Adipocyte (in vitro differentiated cells): ENCODE data around the gene ILDR2.

Experiments used
- DNase-seq: peaks from one replicate; pipeline ENCODE4 v3.0.0-alpha.2; 2015; ENCODE audit warnings: low read depth
- H3K27me3 ChIP-seq: replicated peaks from 2 replicates; pipeline ENCODE4 v1.7.0; 2013; ENCODE audit warnings: mild to moderate bottlenecking, low read length, moderate library complexity; ENCODE audit not compliant: control insufficient read depth, insufficient read depth
- H3K36me3 ChIP-seq: 2 replicates; pipeline ENCODE4 v1.7.0; 2013; ENCODE audit warnings: low read length, mild to moderate bottlenecking, moderate library complexity; ENCODE audit not compliant: control insufficient read depth, insufficient read depth, severe bottlenecking
- H3K4me1 ChIP-seq: 2 replicates; pipeline ENCODE4 v1.7.0; 2013; ENCODE audit warnings: mild to moderate bottlenecking, low read length, moderate library complexity; ENCODE audit not compliant: control insufficient read depth, insufficient read depth
- H3K4me3 ChIP-seq: 2 replicates; pipeline ENCODE4 v1.7.0; 2013; ENCODE audit warnings: mild to moderate bottlenecking, low read length, moderate library complexity
- H3K9ac ChIP-seq: 2 replicates; pipeline ENCODE4 v1.7.0; 2013; ENCODE audit warnings: mild to moderate bottlenecking, low read length, moderate library complexity
- H3K9me3 ChIP-seq: 2 replicates; pipeline ENCODE4 v1.7.0; 2013; ENCODE audit warnings: mild to moderate bottlenecking, low read length, moderate library complexity; ENCODE audit not compliant: control insufficient read depth

Gene ILDR2

DNA sequence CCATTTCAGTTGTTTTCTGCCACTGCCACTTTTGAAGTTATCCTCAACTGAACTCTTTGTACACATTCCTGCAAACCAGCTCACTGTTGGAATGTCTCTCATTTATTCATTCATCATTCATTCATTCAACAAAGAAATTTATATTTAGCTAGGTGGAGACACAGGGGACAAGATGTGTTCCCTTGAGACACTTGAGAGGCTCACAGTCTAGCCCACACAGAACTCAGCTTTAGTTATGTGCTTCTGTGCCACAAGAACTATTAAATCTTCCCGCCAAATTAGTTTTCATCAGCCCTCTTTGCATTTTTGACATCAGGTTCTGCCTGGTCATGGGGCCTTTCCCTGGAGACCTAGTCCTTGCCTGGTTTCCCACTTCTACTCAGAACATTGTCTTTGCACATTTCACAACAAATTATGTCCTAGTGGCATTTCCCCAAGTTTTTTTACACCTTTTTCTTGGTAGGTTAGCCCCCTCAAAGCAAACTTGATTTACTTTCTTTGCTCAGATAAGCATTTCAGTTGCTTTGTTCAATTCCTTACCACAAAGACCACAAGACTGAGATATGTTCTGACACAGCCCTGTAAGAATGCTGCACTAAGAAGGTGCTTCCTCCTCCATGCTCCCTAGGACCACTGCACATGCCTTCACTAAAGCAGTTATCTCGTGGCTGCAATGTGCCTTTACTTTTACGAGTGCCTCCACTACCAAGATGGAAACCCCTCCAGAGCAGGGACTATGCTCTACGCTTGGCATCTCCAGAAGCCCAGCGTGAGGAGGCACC, 31.0 kb downstream of the ILDR2 start:
- Histone ChIP-seq H3K9me3 (no peaks in the 10 kb centered on the region), H3K36me3 (no peaks in the 10 kb centered on the region), H3K27me3 (peaks cover 38% of the 10 kb centered on the region), H3K9ac (no peak overlapping the region), H3K4me3 (no peak overlapping the region), H3K4me1 (no peaks in the 10 kb centered on the region)
- DNase-seq = no peak

DNA sequence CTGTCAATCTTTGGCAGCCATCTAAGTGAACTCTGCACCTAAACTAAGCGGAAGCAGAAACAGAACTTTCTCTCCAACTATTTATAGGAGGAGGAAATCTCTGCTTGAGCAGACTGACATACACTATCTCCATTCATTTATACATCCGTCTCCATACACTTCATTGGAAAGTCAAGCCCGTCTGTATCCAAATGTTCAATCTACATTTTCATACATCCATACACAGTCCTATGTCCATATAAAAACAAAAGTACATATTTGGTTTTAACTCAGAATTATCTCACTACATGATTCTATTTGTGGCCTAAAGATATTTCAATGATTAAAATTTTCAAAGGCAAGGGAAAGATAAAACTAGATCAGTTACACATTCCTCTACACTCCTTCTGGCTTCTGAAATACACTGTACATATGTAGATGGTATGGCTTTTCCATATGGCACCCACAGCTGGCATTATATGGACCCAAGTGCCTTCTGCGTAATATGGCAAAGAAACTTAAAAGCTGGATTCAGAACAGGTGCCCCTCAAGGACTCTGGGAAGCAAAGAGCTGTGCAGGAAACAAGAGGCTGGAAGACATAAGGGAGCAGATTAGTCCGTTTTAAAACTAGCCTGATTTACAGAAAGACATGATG, 35.5 kb downstream of the ILDR2 start:
- no peak for DNase-seq
- H3K9ac ChIP-seq = no peak overlapping the region
- no peaks in the 10 kb centered on the region for H3K4me1 ChIP-seq
- no peaks in the 10 kb centered on the region for H3K36me3 ChIP-seq
- no peaks in the 10 kb centered on the region for H3K9me3 ChIP-seq
- peaks cover 30% of the 10 kb centered on the region for H3K27me3 ChIP-seq
- H3K4me3 ChIP-seq = no peak overlapping the region

DNA sequence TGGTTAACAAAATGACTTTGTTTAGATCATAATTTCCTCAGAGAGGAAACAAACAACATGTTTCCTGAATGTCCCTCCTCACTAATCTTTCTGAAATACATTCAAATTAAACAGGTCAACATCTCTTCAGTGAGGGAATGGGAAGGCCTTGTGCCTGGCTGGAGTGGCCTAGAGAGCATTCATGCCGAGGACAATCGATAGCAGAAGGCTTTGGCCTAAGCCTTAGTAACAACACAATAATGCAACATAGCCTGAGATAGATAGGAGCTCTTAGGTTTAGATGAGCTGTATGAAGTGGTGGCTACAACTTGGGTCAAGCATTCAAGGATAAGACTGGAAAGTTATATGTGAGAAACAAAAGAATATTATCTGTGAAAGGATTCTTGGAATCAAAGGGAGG, 37.4 kb downstream of the ILDR2 start:
- no peaks in the 10 kb centered on the region for H3K4me1 ChIP-seq
- H3K9me3 ChIP-seq = no peaks in the 10 kb centered on the region
- DNase-seq = no peak
- H3K9ac ChIP-seq = no peak overlapping the region
- H3K4me3 ChIP-seq = no peak overlapping the region
- no peaks in the 10 kb centered on the region for H3K36me3 ChIP-seq
- H3K27me3 ChIP-seq = peaks cover 39% of the 10 kb centered on the region

DNA sequence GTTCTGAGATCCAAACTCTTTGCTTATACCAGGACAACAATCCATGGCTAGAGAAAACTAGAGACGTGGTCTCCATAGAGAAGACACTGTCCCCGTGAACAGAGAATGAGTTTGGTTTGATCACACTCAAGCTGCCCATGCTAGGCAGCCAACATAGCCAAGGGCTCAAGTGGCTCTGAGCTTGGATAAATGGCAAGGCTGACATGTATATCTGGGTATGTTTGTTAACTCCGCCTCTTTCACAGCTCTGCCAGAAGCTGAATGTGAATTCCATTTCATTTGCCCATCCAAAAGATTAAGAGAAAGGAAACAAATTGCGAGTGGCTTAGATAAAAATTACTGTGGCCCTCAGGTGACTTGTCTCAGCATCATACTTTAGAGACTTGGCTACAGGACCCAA, 38.0 kb downstream of the ILDR2 start:
- H3K9me3 ChIP-seq = no peaks in the 10 kb centered on the region
- H3K9ac ChIP-seq = no peak overlapping the region
- no peaks in the 10 kb centered on the region for H3K4me1 ChIP-seq
- H3K4me3 ChIP-seq = no peak overlapping the region
- no peak for DNase-seq
- peaks cover 40% of the 10 kb centered on the region for H3K27me3 ChIP-seq
- H3K36me3 ChIP-seq = no peaks in the 10 kb centered on the region

DNA sequence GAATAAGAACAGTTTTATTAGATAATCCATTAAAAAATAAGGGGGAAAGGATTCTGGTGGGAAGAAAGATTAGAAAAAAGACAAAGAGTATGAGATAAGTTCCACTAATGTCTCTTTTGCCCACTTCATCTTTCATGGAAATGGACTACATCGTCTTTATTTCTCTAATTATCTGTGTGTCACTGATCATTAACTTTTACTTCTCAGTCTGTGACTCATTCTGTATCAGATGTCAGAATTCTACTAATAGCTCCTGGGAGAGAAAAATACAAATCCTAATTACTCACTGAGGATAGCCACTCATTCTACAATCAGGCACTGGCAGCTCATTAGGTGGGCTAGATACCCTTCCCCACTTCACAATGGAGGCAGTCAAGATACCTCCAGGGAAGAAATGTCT, 41.7 kb downstream of the ILDR2 start:
- Histone ChIP-seq H3K9ac (no peak overlapping the region), H3K27me3 (peaks cover 45% of the 10 kb centered on the region), H3K4me1 (no peaks in the 10 kb centered on the region), H3K36me3 (no peaks in the 10 kb centered on the region), H3K9me3 (no peaks in the 10 kb centered on the region), H3K4me3 (no peak overlapping the region)
- DNase-seq = no peak

DNA sequence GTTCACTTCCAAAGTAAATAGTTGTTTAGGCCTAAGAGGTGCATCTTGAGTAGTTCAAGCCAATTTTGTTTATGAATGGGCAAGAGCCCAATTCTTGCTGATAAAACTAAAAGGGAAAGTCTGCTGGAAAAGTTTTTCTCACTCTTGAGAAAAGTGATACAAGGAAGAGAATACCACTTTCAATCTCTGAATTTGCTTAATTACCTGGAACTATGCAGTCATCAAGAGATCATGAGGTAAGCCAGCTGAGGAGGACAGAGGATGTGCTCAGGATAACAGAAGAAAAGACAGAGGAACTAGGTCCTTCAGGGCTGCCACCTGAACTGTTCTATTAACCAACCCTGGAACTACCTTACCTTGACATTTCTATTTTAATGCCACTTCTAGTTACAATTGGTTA, 42.2 kb downstream of the ILDR2 start:
- no peaks in the 10 kb centered on the region for H3K36me3 ChIP-seq
- DNase-seq = no peak
- no peaks in the 10 kb centered on the region for H3K4me1 ChIP-seq

DNA sequence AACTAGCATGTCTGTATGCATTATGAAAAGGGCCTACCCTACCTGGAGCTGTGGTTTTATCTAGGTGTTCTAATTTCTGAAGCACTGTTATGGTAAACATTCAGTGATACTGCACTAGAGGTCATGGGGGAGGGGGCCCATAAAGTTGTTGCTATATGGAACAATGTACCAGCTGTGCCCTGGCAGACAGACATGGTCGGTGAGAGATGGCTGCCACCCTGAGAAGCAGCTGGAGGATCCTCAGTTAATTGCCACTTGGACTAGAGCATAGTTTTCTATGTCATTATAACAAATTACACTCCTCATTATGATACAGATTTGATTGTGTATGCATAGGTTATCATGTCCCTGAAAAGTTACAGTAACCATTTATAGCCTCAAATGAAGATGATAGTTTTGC, 45.4 kb downstream of the ILDR2 start:
- Histone ChIP-seq H3K27me3 (peaks cover 32% of the 10 kb centered on the region), H3K4me1 (no peaks in the 10 kb centered on the region), H3K4me3 (no peak overlapping the region), H3K36me3 (no peaks in the 10 kb centered on the region), H3K9me3 (no peaks in the 10 kb centered on the region), H3K9ac (no peak overlapping the region)
- DNase-seq = no peak

More for the DNA sequence above, 42.2 kb downstream of the ILDR2 start:
- Histone ChIP-seq H3K9ac (no peak overlapping the region), H3K9me3 (no peaks in the 10 kb centered on the region), H3K27me3 (peaks cover 46% of the 10 kb centered on the region), H3K4me3 (no peak overlapping the region)

DNA sequence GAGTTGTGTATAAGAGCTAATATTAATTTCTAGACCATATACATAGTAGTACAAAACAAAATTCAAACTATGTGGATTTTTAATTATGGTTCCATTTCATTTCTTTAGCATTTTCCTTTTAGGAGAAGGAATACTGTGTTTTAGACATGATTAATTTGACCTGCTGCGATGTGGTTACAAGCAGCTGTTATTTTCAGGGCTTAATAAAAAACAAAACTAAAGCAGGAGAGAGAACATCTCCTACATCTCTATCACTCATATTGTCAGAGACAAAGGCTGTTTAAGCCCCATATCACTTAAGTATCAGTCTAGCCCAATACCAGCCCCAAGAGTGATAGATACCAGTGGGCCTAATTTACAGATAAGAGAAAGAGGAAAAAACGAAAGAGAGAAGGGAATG, 47.6 kb downstream of the ILDR2 start:
- Histone ChIP-seq H3K36me3 (no peaks in the 10 kb centered on the region), H3K9ac (no peak overlapping the region), H3K4me1 (no peaks in the 10 kb centered on the region), H3K27me3 (peaks cover 20% of the 10 kb centered on the region), H3K4me3 (no peak overlapping the region), H3K9me3 (no peaks in the 10 kb centered on the region)
- no peak for DNase-seq

DNA sequence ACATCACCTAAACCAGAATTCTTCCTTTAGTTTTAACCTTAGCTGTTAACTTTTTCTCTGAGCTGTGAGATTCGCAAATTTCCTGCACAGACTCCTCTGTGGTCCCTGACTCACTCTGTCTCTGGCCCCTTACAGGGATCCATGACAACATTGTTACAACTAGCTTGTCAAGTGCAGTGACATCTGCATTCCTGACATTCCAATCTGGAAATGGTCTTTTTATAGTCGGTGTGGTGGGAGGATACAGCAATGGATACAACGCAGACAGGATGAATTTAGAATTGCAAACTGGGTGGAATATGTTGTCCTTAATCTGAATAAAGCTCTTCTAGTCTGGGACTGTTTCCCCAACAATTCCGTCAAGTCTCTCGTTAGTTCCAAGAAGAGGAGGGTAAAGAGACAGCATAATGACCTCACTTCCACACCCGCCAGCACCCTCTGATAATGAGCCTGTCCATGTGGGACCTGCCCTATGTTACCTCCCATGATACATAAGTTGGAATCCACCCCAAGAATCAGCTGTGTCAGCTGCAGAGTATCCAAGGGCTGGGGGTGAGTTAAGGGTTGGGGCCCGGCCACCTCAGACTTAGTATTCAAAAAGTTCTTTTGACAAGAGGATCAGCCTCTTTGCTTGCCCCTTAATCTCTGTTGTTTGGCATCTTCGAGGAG, 49.4 kb downstream of the ILDR2 start:
- Histone ChIP-seq H3K36me3 (no peaks in the 10 kb centered on the region), H3K27me3 (peaks cover 19% of the 10 kb centered on the region), H3K4me3 (no peak overlapping the region), H3K9ac (no peak overlapping the region), H3K9me3 (no peaks in the 10 kb centered on the region), H3K4me1 (no peaks in the 10 kb centered on the region)
- no peak for DNase-seq

DNA sequence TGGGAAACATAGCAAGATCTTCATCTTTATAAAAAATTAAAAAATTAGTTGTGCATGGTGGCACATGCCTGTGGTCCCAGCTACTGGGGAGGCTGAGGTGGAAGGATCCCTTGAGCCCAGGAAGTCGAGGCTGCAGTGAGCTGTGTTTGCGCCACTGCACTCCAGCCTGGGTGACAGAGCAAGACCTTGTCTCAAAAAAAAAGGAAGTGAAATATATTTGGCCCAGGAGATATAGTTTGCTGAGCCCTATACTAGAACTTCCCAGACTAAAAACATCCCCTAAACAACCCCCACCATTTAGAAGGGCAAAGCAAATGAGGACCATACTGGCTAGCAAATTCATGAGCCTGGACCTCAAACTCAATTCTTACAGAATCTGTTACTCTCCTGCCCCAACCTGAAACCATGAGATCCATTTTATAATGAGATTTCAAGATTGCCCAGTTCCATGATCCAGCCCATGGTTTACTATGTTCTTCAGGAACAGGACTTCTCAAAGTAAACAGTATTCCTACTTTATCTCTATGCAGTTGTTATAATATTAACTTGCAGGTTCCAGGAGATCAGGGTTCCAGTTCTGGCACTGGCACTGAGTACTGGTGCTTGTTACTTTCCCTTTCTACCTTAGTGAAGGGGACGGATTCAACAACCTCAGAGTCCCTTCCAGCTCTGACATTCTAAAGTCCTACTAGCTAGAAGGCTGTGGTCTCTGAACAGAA, 50.4 kb downstream of the ILDR2 start:
- H3K9me3 ChIP-seq = peaks cover 1% of the 10 kb centered on the region
- no peak overlapping the region for H3K9ac ChIP-seq
- DNase-seq = no peak
- H3K4me1 ChIP-seq = no peaks in the 10 kb centered on the region
- no peaks in the 10 kb centered on the region for H3K36me3 ChIP-seq
- peaks cover 29% of the 10 kb centered on the region for H3K27me3 ChIP-seq
- no peak overlapping the region for H3K4me3 ChIP-seq
